ENCODE measurements around the gene HMCN2.

HMCN2 gene

DNA sequence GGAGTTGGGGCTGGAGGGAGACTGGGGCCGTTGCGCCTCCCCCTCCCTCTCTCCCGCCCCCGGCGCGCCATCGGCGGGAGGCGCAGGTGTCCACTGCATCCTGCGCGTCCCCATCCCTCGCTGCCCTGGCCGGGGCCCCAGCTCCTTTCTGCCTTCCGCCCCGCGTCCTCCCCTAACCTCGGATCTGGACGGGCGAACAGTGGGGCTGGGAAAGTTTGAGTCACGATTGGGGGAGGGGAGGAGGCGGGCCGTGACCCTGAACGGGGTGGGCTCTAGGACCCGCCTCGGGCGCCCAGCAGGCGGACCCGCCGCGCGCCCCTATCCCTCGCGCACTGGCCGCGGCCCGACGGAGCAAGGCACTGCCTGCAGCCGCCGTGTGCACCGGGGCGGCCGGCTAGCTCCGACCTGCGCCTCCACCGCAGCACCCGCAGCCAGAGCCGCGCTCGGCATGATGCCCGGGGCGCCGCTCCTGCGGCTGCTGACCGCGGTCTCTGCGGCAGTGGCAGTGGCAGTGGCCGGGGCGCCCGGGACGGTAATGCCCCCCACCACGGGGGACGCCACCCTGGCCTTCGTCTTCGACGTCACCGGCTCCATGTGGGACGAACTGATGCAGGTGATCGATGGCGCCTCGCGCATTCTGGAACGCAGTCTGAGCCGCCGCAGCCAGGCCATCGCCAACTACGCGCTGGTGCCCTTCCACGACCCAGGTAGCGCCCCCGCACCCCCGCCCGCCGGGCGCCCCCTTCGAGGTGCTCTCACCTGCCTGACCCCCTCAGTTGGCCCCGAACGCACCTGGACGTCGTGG, at the start of gene HMCN2:
TSS of gene HMCN2 (plus strand) at position 330 of the 805 bp plus-strand sequence. CDS start at position 449, 119 bp downstream.
- no peak for DNase-seq (ENCODE audit: low read depth in 2 of 2)

- DNase-seq (ENCODE audit: low read depth in 2 of 2): no peak
These were observed 47.7 kb upstream of the HMCN2 start for GRCh38 chr9:130217838-130218237.

GRCh38 chr9:130219661-130220096, 45.9 kb upstream of the HMCN2 start:
- no peak for DNase-seq (ENCODE audit: low read depth in 2 of 2)

DNA sequence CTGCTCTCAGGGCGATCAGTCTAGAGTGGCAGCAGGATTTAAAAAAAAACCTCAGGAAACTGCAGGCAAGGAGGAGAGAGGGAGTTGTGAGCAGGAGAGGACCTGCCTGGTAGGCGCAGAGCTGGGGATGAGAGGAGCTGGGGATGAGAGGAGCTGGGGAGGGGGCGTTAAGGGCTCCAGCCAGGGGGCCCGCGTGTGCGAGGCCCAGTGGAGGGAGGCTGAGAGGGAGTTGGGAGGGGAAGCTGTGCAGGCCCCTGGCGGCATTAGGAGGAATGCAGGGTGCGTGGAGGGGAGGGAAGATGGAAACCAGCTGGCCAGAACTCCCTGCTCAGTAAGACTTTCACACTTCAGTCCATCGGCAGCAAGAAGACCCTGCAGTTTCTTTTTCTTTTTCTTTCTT, 45.2 kb upstream of the HMCN2 start:
- DNase-seq (ENCODE audit: low read depth in 2 of 2): no peak

DNA sequence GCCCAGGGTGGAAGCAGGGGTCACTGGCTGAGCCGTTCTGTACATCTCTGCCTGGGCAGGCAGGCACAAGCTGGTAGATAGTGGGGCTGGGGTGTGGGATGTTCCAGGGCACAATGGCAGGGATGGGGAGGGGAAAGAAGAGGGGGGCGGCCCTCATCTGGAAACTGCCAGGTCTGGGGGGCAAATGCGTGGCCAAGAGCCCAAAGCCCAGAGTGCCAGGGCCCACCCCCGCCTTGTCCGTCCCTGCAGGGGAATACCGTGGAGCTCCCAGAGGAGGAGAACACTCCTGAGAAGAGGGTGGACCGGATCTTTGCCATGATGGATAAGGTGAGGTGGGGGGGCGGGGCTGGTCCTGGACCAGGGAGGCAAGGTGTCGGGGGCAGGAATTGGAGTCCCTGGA, 42.7 kb upstream of the HMCN2 start:
- DNase-seq (ENCODE audit: low read depth in 2 of 2): no peak

GRCh38 chr9:130225071-130225470, 40.5 kb upstream of the HMCN2 start:
- no peak for DNase-seq (ENCODE audit: low read depth in 2 of 2)

DNA sequence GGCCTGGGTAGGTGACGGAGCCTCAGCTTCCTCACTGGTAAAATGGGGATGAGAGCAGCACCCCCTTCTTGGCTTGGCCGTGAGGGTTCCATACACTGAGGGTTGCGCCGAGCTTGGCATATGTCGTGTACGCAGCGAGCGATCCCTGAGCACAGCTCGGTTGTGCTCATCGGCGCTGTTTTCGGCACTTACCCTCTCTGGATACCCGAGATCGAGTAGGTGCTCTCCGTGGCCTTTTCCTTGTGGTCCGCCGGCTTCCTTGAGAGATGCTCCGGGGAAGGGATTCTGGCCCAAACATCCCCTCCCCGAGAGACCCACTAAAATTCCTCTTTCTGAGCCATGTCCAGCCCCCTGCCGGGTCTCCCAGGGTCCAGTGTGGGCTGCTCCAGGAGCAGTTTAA, 40.0 kb upstream of the HMCN2 start:
- DNase-seq (ENCODE audit: low read depth in 2 of 2): no peak

- DNase-seq (ENCODE audit: low read depth in 2 of 2): no peak
These were observed 39.4 kb upstream of the HMCN2 start for GRCh38 chr9:130226112-130226511.

DNA sequence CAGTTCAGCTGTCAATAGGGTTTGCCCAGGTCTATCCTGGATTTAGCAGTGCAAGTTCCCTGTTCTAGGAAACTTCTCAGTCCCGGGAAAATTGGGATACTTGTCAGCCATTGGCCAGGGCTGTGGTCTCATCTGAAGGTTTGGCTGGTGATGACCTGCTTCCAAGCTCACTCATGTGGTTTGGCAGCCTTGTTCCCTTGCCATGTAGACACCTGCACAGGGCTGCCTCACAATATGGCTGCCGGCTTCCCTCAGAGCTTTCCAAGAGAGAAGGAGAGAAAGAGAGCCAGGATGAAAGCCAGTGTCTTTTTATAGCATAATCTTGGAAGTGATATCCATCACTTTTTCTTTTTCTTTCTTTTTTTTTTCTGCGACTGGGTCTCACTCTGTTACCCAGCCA, 37.7 kb upstream of the HMCN2 start:
- DNase-seq (ENCODE audit: low read depth in 2 of 2): no peak

GRCh38 chr9:130229759-130230158, 35.8 kb upstream of the HMCN2 start:
- DNase-seq (ENCODE audit: low read depth in 2 of 2): no peak

- no peak for DNase-seq (ENCODE audit: low read depth in 2 of 2)
These were observed 34.9 kb upstream of the HMCN2 start for GRCh38 chr9:130230631-130231030.

DNA sequence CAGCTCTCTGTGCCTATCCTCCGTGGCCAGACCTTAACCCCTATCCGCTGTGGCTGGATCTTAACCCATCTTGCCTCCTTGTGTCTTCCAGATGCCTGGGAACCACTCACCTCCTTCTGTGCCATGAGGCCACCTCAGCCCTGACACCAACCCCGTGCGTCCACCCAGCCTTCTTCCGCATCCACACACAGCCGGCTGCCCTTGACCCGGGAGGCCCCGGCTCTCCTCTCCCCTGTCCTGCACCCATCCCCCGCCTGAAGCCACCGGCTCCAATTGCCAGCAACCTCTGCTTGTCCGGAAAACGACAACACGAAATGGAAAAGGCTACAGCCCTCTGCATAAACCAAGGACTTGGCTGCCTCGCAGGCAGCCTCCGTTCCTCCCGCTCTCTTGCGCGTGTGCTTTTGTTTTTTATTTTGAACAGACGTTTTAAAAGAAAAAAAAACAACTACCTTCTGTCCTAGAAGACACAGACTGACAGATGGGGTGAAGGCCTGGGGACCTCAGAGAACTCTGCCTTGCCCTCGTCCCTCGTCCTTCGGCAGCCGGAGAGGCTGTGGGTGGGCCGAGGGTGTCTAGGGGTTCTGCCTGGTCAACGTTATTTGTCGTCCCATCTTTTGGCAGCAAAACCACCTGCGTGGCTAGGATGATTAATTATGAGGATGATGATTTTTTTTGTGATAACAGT, 32.5 kb upstream of the HMCN2 start:
- no peak for DNase-seq (ENCODE audit: low read depth in 2 of 2)

DNA sequence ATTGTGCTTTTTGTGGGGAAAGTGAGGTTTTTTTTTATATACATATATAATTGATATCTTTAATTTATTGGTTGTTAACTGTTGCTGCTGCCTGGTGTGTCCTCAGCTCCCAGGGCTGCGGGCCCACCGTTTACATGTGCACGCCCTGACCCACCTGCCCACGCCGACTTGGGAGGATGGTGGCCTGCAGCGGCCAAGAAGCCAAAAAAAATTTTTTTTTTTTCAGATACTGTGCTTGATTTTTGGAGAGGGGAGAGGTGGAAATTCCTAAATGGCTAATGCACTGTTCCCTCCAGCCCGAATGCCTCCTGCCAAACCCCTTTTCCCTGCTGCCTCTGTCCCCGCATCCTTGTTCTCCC, 32.0 kb upstream of the HMCN2 start:
- DNase-seq (ENCODE audit: low read depth in 2 of 2): no peak

GRCh38 chr9:130234340-130235260, 31.0 kb upstream of the HMCN2 start:
- DNase-seq (ENCODE audit: low read depth in 2 of 2): no peak

- peak; percentile 49 to 58 for DNase-seq (ENCODE audit: low read depth in 2 of 2)
These were observed 29.8 kb upstream of the HMCN2 start for GRCh38 chr9:130235558-130236435.

GRCh38 chr9:130236436-130236985, 29.0 kb upstream of the HMCN2 start:
- no peak for DNase-seq (ENCODE audit: low read depth in 2 of 2)

DNA sequence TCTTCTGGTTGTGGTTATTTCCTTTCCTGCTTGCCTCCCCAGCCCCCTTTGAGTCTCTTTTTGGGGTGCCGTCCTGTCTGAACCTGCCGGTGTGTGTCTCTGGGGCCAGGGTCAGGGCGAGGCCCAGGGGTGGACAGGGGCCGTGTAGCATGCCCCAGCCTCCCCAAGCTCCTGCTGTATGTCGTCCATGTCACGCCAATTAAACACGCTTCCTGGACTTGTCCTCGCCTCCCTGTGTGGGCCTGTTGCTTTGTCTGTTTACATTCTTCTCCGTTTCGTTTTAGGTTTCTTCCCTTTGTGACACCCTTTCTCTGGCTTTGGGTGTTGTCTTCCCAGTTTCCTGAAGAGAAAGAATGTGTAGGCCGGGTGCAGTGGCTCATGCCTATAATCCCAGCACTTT, 28.5 kb upstream of the HMCN2 start:
- DNase-seq (ENCODE audit: low read depth in 2 of 2): no peak

DNA sequence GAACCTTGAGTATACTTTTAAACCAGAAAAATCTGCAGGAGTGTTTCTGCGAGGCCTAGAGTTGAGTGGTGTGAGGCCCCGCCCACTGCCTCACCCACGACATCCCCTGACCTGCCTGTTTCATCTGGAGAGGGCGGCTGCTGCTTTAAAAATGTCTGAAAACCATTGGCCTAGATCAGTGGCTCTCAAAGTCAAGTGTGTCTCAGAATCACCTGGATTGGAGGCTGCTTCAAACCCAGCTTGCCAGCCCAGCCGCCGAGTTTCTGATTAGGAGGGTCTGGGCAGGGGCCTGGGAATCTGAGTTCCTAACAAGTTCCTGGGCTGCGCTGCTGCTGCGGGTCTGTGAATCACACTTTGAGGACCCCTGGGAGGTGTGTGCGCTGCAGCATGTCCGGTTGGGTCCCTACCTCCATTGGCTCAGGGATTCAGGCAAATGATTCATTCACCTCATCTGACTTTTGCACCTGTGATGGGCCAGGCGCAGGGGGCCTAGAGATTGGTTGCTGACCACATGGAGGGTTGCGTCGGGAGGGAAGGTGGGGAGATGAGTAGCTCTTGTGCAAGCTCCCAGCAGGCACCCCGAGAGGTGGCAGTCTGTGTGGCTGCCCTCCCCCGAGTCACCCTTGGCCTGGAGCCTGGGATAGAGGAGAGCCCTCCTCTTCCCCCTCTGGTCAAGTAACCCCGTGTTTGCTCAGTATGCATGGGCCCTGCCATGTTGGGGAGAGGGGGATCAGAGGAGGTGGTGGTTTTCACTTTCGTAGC, 27.6 kb upstream of the HMCN2 start:
- DNase-seq (ENCODE audit: low read depth in 2 of 2): no peak

DNA sequence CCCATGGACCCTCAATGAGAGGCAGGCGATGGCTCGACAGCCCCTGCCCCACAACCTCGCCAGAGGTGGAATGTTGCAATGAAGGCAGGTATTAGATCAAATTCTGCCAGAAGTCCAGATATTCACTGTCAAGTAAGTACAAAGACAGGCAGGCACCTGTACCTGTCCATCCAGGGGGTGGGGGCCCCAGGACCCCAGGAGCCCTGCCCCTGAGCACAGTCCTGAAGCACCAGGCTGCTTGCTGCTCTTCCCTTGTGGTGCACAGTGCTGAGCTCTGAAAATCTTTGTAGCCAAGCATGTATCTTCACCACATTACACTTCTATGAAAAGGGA, 26.2 kb upstream of the HMCN2 start:
- no peak for DNase-seq (ENCODE audit: low read depth in 2 of 2)

DNA sequence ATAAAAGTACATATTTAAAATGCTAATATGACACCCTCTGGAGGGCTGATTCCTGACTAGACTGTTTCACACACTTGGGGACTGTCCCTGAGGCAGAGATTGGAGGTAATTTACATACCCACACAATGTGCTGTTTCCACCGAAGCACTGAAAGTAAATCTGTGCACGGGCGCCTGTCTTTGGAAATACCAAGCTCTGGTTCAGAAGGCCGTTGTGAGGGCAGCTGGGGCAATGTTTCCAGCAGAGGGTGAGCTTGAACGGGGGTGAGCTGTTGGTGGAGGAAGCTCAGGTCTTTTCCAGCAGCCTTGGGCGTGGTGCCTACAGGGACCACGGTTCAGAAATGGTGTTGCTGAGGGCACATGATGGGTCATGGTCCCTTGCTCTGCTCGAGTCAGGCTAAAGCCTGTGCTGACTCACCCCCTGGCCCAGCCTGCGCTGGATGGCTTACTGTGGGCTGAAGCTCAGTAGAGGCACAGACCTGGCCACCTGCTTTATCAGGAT, 25.8 kb upstream of the HMCN2 start:
- DNase-seq (ENCODE audit: low read depth in 2 of 2): peak; percentile 38 to 50

All from stimulated activated CD4-positive, alpha-beta T cell treated with anti-CD3 and anti-CD28 coated beads, Interleukin-4, amount 100 ng/mL, for 48 hours (primary cell).